GM19023 (cell line): ENCODE measurements around the gene FHIT.

Experiments
- ATAC-seq: cut with Tn5 transposase; IDR thresholded peaks from one replicate; pipeline ENCODE4 v1.9.1; 2021; ENCODE audit warnings: mild to moderate bottlenecking, moderate library complexity; ENCODE audit not compliant: unreplicated experiment

The FHIT gene

GRCh38 chr3:60033901-60034453 is 1217.3 kb downstream of the FHIT start:
- no peak for ATAC-seq

GRCh38 chr3:60030982-60031381 is 1220.3 kb downstream of the FHIT start:
- ATAC-seq = no peak

GRCh38 chr3:60028233-60028632 is 1223.0 kb downstream of the FHIT start:
- no peak for ATAC-seq

- no peak for ATAC-seq
Observed at GRCh38 chr3:60027335-60027734, 1223.9 kb downstream of the FHIT start.

- no peak for ATAC-seq
Observed at GRCh38 chr3:60025096-60026050, 1225.9 kb downstream of the FHIT start.

GRCh38 chr3:60024400-60024799 is 1226.9 kb downstream of the FHIT start:
- no peak for ATAC-seq

GRCh38 chr3:60023189-60023588 is 1228.1 kb downstream of the FHIT start:
- ATAC-seq = no peak

GRCh38 chr3:60017631-60018030 is 1233.6 kb downstream of the FHIT start:
- no peak for ATAC-seq

- no peak for ATAC-seq
Observed at GRCh38 chr3:60015032-60015705, 1236.1 kb downstream of the FHIT start.

- no peak for ATAC-seq
Observed at GRCh38 chr3:60013241-60013640, 1238.0 kb downstream of the FHIT start.

- no peak for ATAC-seq
Observed at GRCh38 chr3:60011218-60011617, 1240.0 kb downstream of the FHIT start.

- ATAC-seq = no peak
Observed at GRCh38 chr3:60010781-60011180, 1240.5 kb downstream of the FHIT start.

GRCh38 chr3:60009931-60010478 is 1241.2 kb downstream of the FHIT start:
- no peak for ATAC-seq

- no peak for ATAC-seq
Observed at GRCh38 chr3:60001369-60001768, 1249.9 kb downstream of the FHIT start.

- ATAC-seq = no peak
Observed at GRCh38 chr3:60000311-60001105, 1250.7 kb downstream of the FHIT start.

GRCh38 chr3:59998058-59998457 is 1253.2 kb downstream of the FHIT start:
- no peak for ATAC-seq

GRCh38 chr3:59997583-59997982 is 1253.7 kb downstream of the FHIT start:
- no peak for ATAC-seq

- no peak for ATAC-seq
Observed at GRCh38 chr3:59996056-59996455, 1255.2 kb downstream of the FHIT start.

GRCh38 chr3:59995563-59995962 is 1255.7 kb downstream of the FHIT start:
- ATAC-seq = no peak

GRCh38 chr3:59994732-59995304 is 1256.4 kb downstream of the FHIT start:
- no peak for ATAC-seq
